ENCODE measurements around the gene JAKMIP3. TPM values are rescaled to one million over a fixed set of nuclear protein-coding genes. Genes with fewer than 3 reads are reported as not detected.

JAKMIP3 gene
- total and polyA plus RNA-seq, 2 experiments from 2014 or later = 0.26 to 0.42 TPM

- no peak for TF ChIP-seq CTCF (IDR thresholded peaks at IDR 0.05; ENCODE audit: low read depth, low read length)
- no peak for DNase-seq (ENCODE audit: low read depth in 1 of 2, low spot score in 1 of 2)
- Histone ChIP-seq H3K9me3 (ENCODE audit: low read depth) (no peaks in the 10 kb centered on the region), H3K27me3 (no peaks in the 10 kb centered on the region), H3K27ac (no peak overlapping the region), H3K4me3 (no peak overlapping the region), H3K36me3 (no peaks in the 10 kb centered on the region), H3K4me1 (ENCODE audit: low read depth) (peaks cover 4% of the 10 kb centered on the region)
Measured at GRCh38 chr10:132062116-132062515, 3.6 kb upstream of the JAKMIP3 start.

GRCh38 chr10:132062641-132063390, 2.9 kb upstream of the JAKMIP3 start:
- DNase-seq (ENCODE audit: low read depth in 1 of 2, low spot score in 1 of 2) = no peak
- no peak for TF ChIP-seq CTCF (IDR thresholded peaks at IDR 0.05; ENCODE audit: low read depth, low read length)

GRCh38 chr10:132063432-132063831, 2.3 kb upstream of the JAKMIP3 start:
- no peaks in the 10 kb centered on the region for H3K36me3 ChIP-seq
- no peaks in the 10 kb centered on the region for H3K9me3 ChIP-seq (ENCODE audit: low read depth)
- H3K27ac ChIP-seq = no peak overlapping the region
- no peak overlapping the region for H3K4me3 ChIP-seq
- DNase-seq (ENCODE audit: low read depth in 1 of 2, low spot score in 1 of 2) = no peak
- no peak for TF ChIP-seq CTCF (IDR thresholded peaks at IDR 0.05; ENCODE audit: low read depth, low read length)
- H3K4me1 ChIP-seq (ENCODE audit: low read depth) = peaks cover 4% of the 10 kb centered on the region
- H3K27me3 ChIP-seq = no peaks in the 10 kb centered on the region

More at GRCh38 chr10:132062641-132063390, 2.9 kb upstream of the JAKMIP3 start:
- H3K4me3 ChIP-seq = no peak overlapping the region
- peaks cover 4% of the 10 kb centered on the region for H3K4me1 ChIP-seq (ENCODE audit: low read depth)
- no peaks in the 10 kb centered on the region for H3K9me3 ChIP-seq (ENCODE audit: low read depth)
- H3K27ac ChIP-seq = no peak overlapping the region
- no peaks in the 10 kb centered on the region for H3K36me3 ChIP-seq
- H3K27me3 ChIP-seq = no peaks in the 10 kb centered on the region

- Histone ChIP-seq H3K9me3 (ENCODE audit: low read depth) (no peaks in the 10 kb centered on the region), H3K4me1 (ENCODE audit: low read depth) (peaks cover 4% of the 10 kb centered on the region), H3K36me3 (no peaks in the 10 kb centered on the region), H3K4me3 (no peak overlapping the region), H3K27ac (no peak overlapping the region), H3K27me3 (no peaks in the 10 kb centered on the region)
- no peak for DNase-seq (ENCODE audit: low read depth in 1 of 2, low spot score in 1 of 2)
- TF ChIP-seq CTCF (IDR thresholded peaks at IDR 0.05; ENCODE audit: low read depth, low read length) = no peak
Measured at GRCh38 chr10:132064082-132064755, 1.5 kb upstream of the JAKMIP3 start.

- Histone ChIP-seq H3K9me3 (ENCODE audit: low read depth) (no peaks in the 10 kb centered on the region), H3K4me3 (no peak overlapping the region), H3K27ac (no peak overlapping the region), H3K4me1 (ENCODE audit: low read depth) (peaks cover 4% of the 10 kb centered on the region), H3K36me3 (no peaks in the 10 kb centered on the region), H3K27me3 (no peaks in the 10 kb centered on the region)
- TF ChIP-seq CTCF (IDR thresholded peaks at IDR 0.05; ENCODE audit: low read depth, low read length) = no peak
- peak in 1 of 2 donors; percentile 5 for DNase-seq (ENCODE audit: low read depth in 1 of 2, low spot score in 1 of 2)
Measured at GRCh38 chr10:132064771-132065437, 842 bp upstream of the JAKMIP3 start.
